Measurements from ENCODE around the gene MSI2.

GRCh38 chr17:57256708-57257112 lies 387 bp downstream of the MSI2 start:
- TF ChIP-seq POLR2A (IDR thresholded peaks at IDR 0.05; ENCODE audit: low read depth, low read length) (no peak), POLR2AphosphoS5 (IDR thresholded peaks at IDR 0.05; ENCODE audit: low read depth, low read length) (no peak)
